Esophagus muscularis mucosa (tissue), 4 donors: Measurements from ENCODE around the gene PIM1.
"Not testable (repeated sequence)": the region's sequence is repeated elsewhere in the genome, so short reads cannot be mapped to it uniquely, and the experiment has no call there.

Experiments
- EP300 ChIP-seq: sonication (generic); formaldehyde crosslinking; IDR thresholded peaks from one replicate; pipeline ENCODE4 v1.6.1; 2017; ENCODE audit warnings: antibody characterized with exemption
- POLR2A ChIP-seq: fragments of 450-650 bp; IDR thresholded peaks from one replicate; pipeline ENCODE4 v1.6.1; 2017; ENCODE audit warnings: antibody characterized with exemption, moderate library complexity, mild to moderate bottlenecking, low read depth
- TF ChIP-seq, protein P1 (sequence below), 3 experiments: fragments of 200-600 bp in 2 of 3; fragments of 450-650 bp in 1 of 3; sonication (generic) in 2 of 3; IDR thresholded peaks; one replicate each; pipeline ENCODE4 v1.5.1; 2017 to 2019; ENCODE audit warnings: antibody characterized with exemption in 3 of 3, mild to moderate bottlenecking in 2 of 3, moderate library complexity in 1 of 3

DNA sequence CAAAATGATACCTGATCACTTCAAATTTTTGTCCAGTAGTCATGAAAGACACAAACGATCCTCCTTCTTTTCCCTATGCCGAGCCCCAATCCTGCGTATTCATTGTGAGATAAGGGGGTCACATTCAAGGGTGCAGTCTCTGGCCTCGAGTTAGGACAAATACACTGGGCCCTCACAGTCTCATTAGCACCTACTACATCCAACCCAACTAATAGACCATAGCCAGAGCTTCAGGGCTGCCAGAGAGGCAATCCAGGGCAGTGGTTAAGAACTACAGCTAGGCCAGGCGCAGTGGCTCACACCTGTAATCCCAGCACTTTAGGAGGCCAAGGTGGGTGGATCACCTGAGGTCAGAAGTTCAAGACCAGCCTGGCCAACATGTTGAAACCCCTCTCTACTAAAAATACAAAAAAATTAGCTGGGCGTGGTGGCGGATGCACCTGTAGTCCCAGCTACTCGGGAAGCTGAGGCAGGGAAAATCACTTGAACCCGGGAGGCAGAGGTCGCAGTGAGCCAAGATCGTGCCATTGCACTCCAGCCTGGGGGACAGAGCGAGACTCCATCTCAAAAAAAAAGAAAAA lies 41.0 kb upstream of the PIM1 start:
- not testable (repeated sequence) for TF ChIP-seq EP300, POLR2A
- TF ChIP-seq, protein P1, sequence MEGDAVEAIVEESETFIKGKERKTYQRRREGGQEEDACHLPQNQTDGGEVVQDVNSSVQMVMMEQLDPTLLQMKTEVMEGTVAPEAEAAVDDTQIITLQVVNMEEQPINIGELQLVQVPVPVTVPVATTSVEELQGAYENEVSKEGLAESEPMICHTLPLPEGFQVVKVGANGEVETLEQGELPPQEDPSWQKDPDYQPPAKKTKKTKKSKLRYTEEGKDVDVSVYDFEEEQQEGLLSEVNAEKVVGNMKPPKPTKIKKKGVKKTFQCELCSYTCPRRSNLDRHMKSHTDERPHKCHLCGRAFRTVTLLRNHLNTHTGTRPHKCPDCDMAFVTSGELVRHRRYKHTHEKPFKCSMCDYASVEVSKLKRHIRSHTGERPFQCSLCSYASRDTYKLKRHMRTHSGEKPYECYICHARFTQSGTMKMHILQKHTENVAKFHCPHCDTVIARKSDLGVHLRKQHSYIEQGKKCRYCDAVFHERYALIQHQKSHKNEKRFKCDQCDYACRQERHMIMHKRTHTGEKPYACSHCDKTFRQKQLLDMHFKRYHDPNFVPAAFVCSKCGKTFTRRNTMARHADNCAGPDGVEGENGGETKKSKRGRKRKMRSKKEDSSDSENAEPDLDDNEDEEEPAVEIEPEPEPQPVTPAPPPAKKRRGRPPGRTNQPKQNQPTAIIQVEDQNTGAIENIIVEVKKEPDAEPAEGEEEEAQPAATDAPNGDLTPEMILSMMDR (IDR thresholded peaks at IDR 0.05): not testable (repeated sequence)
